Spleen (tissue), 11 donors: ENCODE measurements around the gene SCRG1. TPM values are rescaled to one million over a fixed set of nuclear protein-coding genes. Genes with fewer than 3 reads are reported as not detected.

Source experiments
- DNase-seq: peaks from one replicate; pipeline ENCODE4 v3.0.0-alpha.2; 2020
- H3K27ac ChIP-seq, 8 donors: fragments of 200-600 bp; sonication (generic) in 7 of 8; 1 replicate in 4 of 8; 2 replicates in 4 of 8; pipeline versions ENCODE4 v1.5.0 to v1.8.0; 2016 to 2021; ENCODE audit warnings: inconsistent platforms in 4 of 8, mild to moderate bottlenecking in 4 of 8, moderate library complexity in 1 of 8
- H3K27me3 ChIP-seq, 7 donors: fragments of 200-600 bp; sonication (generic) in 6 of 7; replicated peaks in 1 of 7; 1 replicate in 4 of 7; 2 replicates in 3 of 7; pipeline versions ENCODE4 v1.5.0 to v1.8.0; 2016 to 2021; ENCODE audit warnings: inconsistent platforms in 3 of 7, mild to moderate bottlenecking in 1 of 7
- H3K36me3 ChIP-seq, 6 donors: fragments of 200-600 bp; sonication (generic) in 5 of 6; 1 replicate in 4 of 6; 2 replicates in 2 of 6; pipeline versions ENCODE4 v1.5.0 to v1.8.0; 2016 to 2021; ENCODE audit warnings: inconsistent platforms in 2 of 6
- H3K4me1 ChIP-seq, 6 donors: fragments of 200-600 bp; sonication (generic) in 5 of 6; 1 replicate in 3 of 6; 2 replicates in 3 of 6; pipeline versions ENCODE4 v1.5.0 to v1.8.0; 2016 to 2021; ENCODE audit warnings: inconsistent platforms in 3 of 6
- H3K4me3 ChIP-seq, 8 donors: fragments of 200-600 bp; sonication (generic) in 7 of 8; 1 replicate in 4 of 8; 2 replicates in 4 of 8; pipeline versions ENCODE4 v1.5.0 to v1.8.0; 2016 to 2021; ENCODE audit warnings: inconsistent platforms in 4 of 8, mild to moderate bottlenecking in 4 of 8, moderate library complexity in 2 of 8
- H3K9me3 ChIP-seq, 8 donors: fragments of 200-600 bp; sonication (generic) in 7 of 8; 1 replicate in 4 of 8; 2 replicates in 4 of 8; pipeline versions ENCODE4 v1.5.0 to v1.8.0; 2016 to 2021; ENCODE audit warnings: inconsistent platforms in 4 of 8
- CTCF ChIP-seq, 11 experiments: fragments of 200-600 bp in 7 of 11; fragments of 450-650 bp in 4 of 11; sonication (generic) in 4 of 11; IDR thresholded peaks in 8 of 11; conservative IDR thresholded peaks in 3 of 11; 1 replicate in 7 of 11; 2 replicates in 4 of 11; pipeline versions ENCODE4 v1.4.0 to v1.8.0; 2016 to 2021; ENCODE audit warnings: antibody characterized with exemption in 11 of 11, inconsistent platforms in 4 of 11, mild to moderate bottlenecking in 1 of 11
- POLR2A ChIP-seq, 3 donors: fragments of 450-650 bp; IDR thresholded peaks; one replicate each; pipeline ENCODE4 v1.5.1; 2017; ENCODE audit warnings: antibody characterized with exemption in 3 of 3, mild to moderate bottlenecking in 1 of 3
- POLR2AphosphoS5 ChIP-seq, 3 donors: sonication (generic); formaldehyde crosslinking; IDR thresholded peaks; one replicate each; pipeline ENCODE4 v1.5.1; 2017; ENCODE audit warnings: antibody characterized with exemption in 3 of 3
- WGBS, 5 donors: extraction: QIAGEN DNeasy Blood & Tissue Kit in 3 of 5; methylation state at CpG; one replicate each; pipeline versions ENCODE4 v1.1.5 to v1.1.7; 2013 to 2018; 5-methylcytosine and 5-hydroxymethylcytosine counted together
- intact Hi-C: fragments of 100-400 bp; cut with DNase I; formaldehyde crosslinking; loops from one replicate; pipeline ENCODE4 v1.15.0; 2023; ENCODE audit warnings: low total_unique reads
- polyA plus RNA-seq, 3 donors: library from polyadenylated mRNA; stranded (reverse); fragments of 200-250 nt; gene quantifications; one replicate each; pipeline ENCODE4 v1.2.1, GENCODE V29; 2013
- total RNA-seq, 7 donors: library from RNA; depleted of rRNA in 3 of 7; stranded (reverse); fragments of >200 nt in 3 of 7; fragmentation: NEBNext Ultra II Directional in 4 of 7; extraction: Animal tissue kit (Norgen Biotek cat#: 25700) in 4 of 7; gene quantifications; one replicate each; pipeline versions ENCODE4 v1.1.0 to v1.2.1, GENCODE V29; 2016 to 2021
- donor health status: healthy with polysubstance abuse.
- donor health status: DM: no; HTN: no; CAD: no; lungs with moderate emphysema.
- donor health status: DM: no; HTN: no; CAD: no.
- donor health status: Bipolar disorder and iron deficiency.
- donor health status: healthy.
- donor health status: DM: no; HTN: no; CAD: no.
- donor health status: DM: yes; HTN: yes; CAD: no.

SCRG1 gene
- total and polyA plus RNA-seq, 10 donors: 0.09 to 0.79 (median 0.35) TPM; not detected in 2

- no peaks in the 10 kb centered on the region for H3K9me3 ChIP-seq
- no peaks in the 10 kb centered on the region for H3K4me1 ChIP-seq
- 71 to 89% (median 74%) methylated on average over 1 of the region's 1 CpG for WGBS, 5 donors
- H3K27ac ChIP-seq: no peak overlapping the region
- H3K4me3 ChIP-seq: no peak overlapping the region
- no peak for DNase-seq
- H3K27me3 ChIP-seq: no peaks in the 10 kb centered on the region
- TF ChIP-seq POLR2A (IDR thresholded peaks at IDR 0.05) (no peak), POLR2AphosphoS5 (IDR thresholded peaks at IDR 0.05) (no peak), CTCF (IDR thresholded peaks at IDR 0.05 in 8 of 11, conservative IDR thresholded peaks at IDR 0.05 in 3 of 11) (no peak)
- H3K36me3 ChIP-seq: peaks cover 0 to 17% (median 0%) of the 10 kb centered on the region in 6 donors
- intact Hi-C loops: no loop called here
Observed at GRCh38 chr4:173397604-173398003, 1.3 kb downstream of the SCRG1 start.

DNA sequence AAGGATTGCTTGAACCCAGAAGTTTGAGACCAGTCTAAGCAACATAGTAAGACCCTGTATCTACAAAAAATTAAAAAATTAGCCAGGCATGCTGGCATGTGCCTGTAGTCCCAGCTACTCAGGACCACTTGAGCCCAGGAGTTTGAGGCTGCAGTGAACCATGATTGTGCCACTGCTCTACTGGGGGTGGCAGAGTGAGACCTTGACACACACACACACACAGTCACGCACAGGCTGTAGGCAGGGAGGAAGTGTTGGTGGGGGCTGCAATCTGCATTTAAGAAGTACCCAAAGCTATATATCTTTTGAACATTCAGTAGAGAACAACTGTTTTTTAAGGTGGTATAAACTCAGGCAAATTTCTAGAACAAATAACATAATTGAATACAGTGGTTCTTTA is 7.2 kb downstream of the SCRG1 start:
- DNase-seq: no peak
- WGBS, 5 donors: 75 to 95% (median 83%) methylated on average over 1 of the region's 1 CpG
- Histone ChIP-seq H3K4me1 (no peaks in the 10 kb centered on the region), H3K9me3 (no peaks in the 10 kb centered on the region), H3K27ac (no peak overlapping the region), H3K27me3 (no peaks in the 10 kb centered on the region), H3K36me3 (peaks cover 0 to 31% (median 0%) of the 10 kb centered on the region in 6 donors), H3K4me3 (no peak overlapping the region)
- intact Hi-C loops: no loop called here
- no peak for TF ChIP-seq POLR2A (IDR thresholded peaks at IDR 0.05)
- TF ChIP-seq POLR2AphosphoS5 (IDR thresholded peaks at IDR 0.05): no peak
- TF ChIP-seq CTCF (IDR thresholded peaks at IDR 0.05 in 8 of 11, conservative IDR thresholded peaks at IDR 0.05 in 3 of 11): no peak

GRCh38 chr4:173386751-173387150 is 12.2 kb downstream of the SCRG1 start:
- H3K36me3 ChIP-seq: peaks cover 0 to 8% (median 0%) of the 10 kb centered on the region in 6 donors
- peaks cover 0 to 2% (median 0%) of the 10 kb centered on the region in 6 donors for H3K4me1 ChIP-seq
- H3K9me3 ChIP-seq: no peaks in the 10 kb centered on the region
- intact Hi-C loops: no loop called here
- H3K27ac ChIP-seq: no peak overlapping the region
- no peak for DNase-seq
- H3K27me3 ChIP-seq: no peaks in the 10 kb centered on the region
- TF ChIP-seq POLR2A (IDR thresholded peaks at IDR 0.05) (no peak), CTCF (IDR thresholded peaks at IDR 0.05 in 8 of 11, conservative IDR thresholded peaks at IDR 0.05 in 3 of 11) (no peak), POLR2AphosphoS5 (IDR thresholded peaks at IDR 0.05) (no peak)
- H3K4me3 ChIP-seq: no peak overlapping the region

GRCh38 chr4:173382349-173382748 is 16.6 kb downstream of the SCRG1 start:
- Histone ChIP-seq H3K4me3 (no peak overlapping the region), H3K27ac (no peak overlapping the region), H3K9me3 (no peaks in the 10 kb centered on the region), H3K4me1 (peaks cover 0 to 9% (median 0%) of the 10 kb centered on the region in 6 donors), H3K36me3 (no peaks in the 10 kb centered on the region), H3K27me3 (no peaks in the 10 kb centered on the region)
- TF ChIP-seq CTCF (IDR thresholded peaks at IDR 0.05 in 8 of 11, conservative IDR thresholded peaks at IDR 0.05 in 3 of 11): no peak
- no peak for TF ChIP-seq POLR2AphosphoS5 (IDR thresholded peaks at IDR 0.05)
- no peak for TF ChIP-seq POLR2A (IDR thresholded peaks at IDR 0.05)
- no peak for DNase-seq
- WGBS, 5 donors: 95 to 99% (median 97%) methylated on average over 4 of the region's 4 CpGs
- intact Hi-C loops: no loop called here
